Keratinocyte (primary cell): ENCODE results near the gene CTIF. TPM values are rescaled to one million over a fixed set of nuclear protein-coding genes. Genes with fewer than 3 reads are reported as not detected.

Experiments used
- DNase-seq: peaks from one replicate; pipeline ENCODE4 v3.0.0-alpha.2; 2011; ENCODE audit warnings: low read depth, missing footprints, low spot score
- FAIRE-seq: peaks from 2 replicates; lab custom pipeline; 2011; peaks lifted over from hg19 to GRCh38; lab: Jason Lieb, UNC
- H2AFZ ChIP-seq: 2 replicates; pipeline ENCODE4 v1.6.0; 2012; ENCODE audit warnings: low read length, control low read depth, inconsistent platforms; ENCODE audit not compliant: control insufficient read depth
- H3K27ac ChIP-seq: 2 replicates; pipeline ENCODE4 v1.5.1; 2011; ENCODE audit warnings: low read length; ENCODE audit not compliant: control insufficient read depth, insufficient read depth
- H3K27me3 ChIP-seq: 3 replicates; pipeline ENCODE4 v1.6.0; 2011; ENCODE audit warnings: low read length; ENCODE audit not compliant: control insufficient read depth, insufficient read depth; ENCODE audit errors: extremely low read depth
- H3K36me3 ChIP-seq, 2 experiments: 2 replicates in 1 of 2; 3 replicates in 1 of 2; pipeline ENCODE4 v1.5.1; 2011; ENCODE audit warnings: low read length in 2 of 2, mild to moderate bottlenecking in 1 of 2; ENCODE audit not compliant: control insufficient read depth in 2 of 2, insufficient read depth in 2 of 2; ENCODE audit errors: extremely low read depth in 1 of 2
- H3K4me1 ChIP-seq: 3 replicates; pipeline ENCODE4 v1.5.1; 2011; ENCODE audit warnings: low read length; ENCODE audit not compliant: control insufficient read depth, insufficient read depth; ENCODE audit errors: extremely low read depth
- H3K4me2 ChIP-seq: 3 replicates; pipeline ENCODE4 v1.6.0; 2011; ENCODE audit warnings: low read depth, low read length; ENCODE audit not compliant: control insufficient read depth, insufficient read depth; ENCODE audit errors: extremely low read depth
- H3K4me3 ChIP-seq, 3 experiments: fragments of 200-600 bp in 1 of 3; sonication (generic) in 1 of 3; 2 replicates in 2 of 3; 3 replicates in 1 of 3; pipeline ENCODE4 v1.5.1; 2011 to 2016; ENCODE audit warnings: low read length in 3 of 3, mild to moderate bottlenecking in 3 of 3, control low read depth in 2 of 3, inconsistent platforms in 1 of 3, low read depth in 1 of 3, mixed read lengths in 1 of 3, mixed run types in 1 of 3, moderate library complexity in 1 of 3; ENCODE audit not compliant: control insufficient read depth in 2 of 3, insufficient read depth in 2 of 3; ENCODE audit errors: extremely low read depth in 1 of 3
- H3K79me2 ChIP-seq: 2 replicates; pipeline ENCODE4 v1.6.0; 2012; ENCODE audit warnings: low read length; ENCODE audit not compliant: control insufficient read depth, insufficient read depth
- H3K9ac ChIP-seq: 3 replicates; pipeline ENCODE4 v1.6.0; 2011; ENCODE audit warnings: low read length; ENCODE audit not compliant: control insufficient read depth, insufficient read depth; ENCODE audit errors: extremely low read depth
- H3K9me1 ChIP-seq: 3 replicates; pipeline ENCODE4 v1.6.0; 2011; ENCODE audit warnings: low read length; ENCODE audit not compliant: control insufficient read depth, insufficient read depth; ENCODE audit errors: extremely low read depth
- H3K9me3 ChIP-seq: 2 replicates; pipeline ENCODE4 v1.5.1; 2012; ENCODE audit warnings: low read depth, low read length; ENCODE audit not compliant: control insufficient read depth
- H4K20me1 ChIP-seq: 3 replicates; pipeline ENCODE4 v1.6.0; 2011; ENCODE audit warnings: low read length; ENCODE audit not compliant: control insufficient read depth, insufficient read depth; ENCODE audit errors: extremely low read depth
- EZH2 ChIP-seq: IDR thresholded peaks from one replicate; pipeline ENCODE4 v1.6.1; 2012; ENCODE audit warnings: inconsistent platforms, mild to moderate bottlenecking, low read length, moderate library complexity
- dilution Hi-C: fragments of 300-500 bp; cut with MboI; formaldehyde crosslinking; loops from one replicate; pipeline ENCODE4 v1.7.0; 2020; ENCODE audit warnings: low sequenced_read_pairs; ENCODE audit not compliant: extremely low pct_ligation_motif_present
- polyA plus RNA-seq, 5 experiments: library from polyadenylated mRNA; depleted of rRNA in 3 of 5; stranded (reverse) in 3 of 5; stranded (forward) in 1 of 5; unstranded in 1 of 5; fragments of >200 nt; gene quantifications; 1 replicate in 1 of 5; 2 replicates in 3 of 5; 3 replicates in 1 of 5; pipeline versions ENCODE4 v1.2.1 to v1.2.3, GENCODE V29; 2011 to 2012; ENCODE audit warnings: missing spikeins in 2 of 5, low read depth in 1 of 5, low replicate concordance in 1 of 5
- TF ChIP-seq, protein P1 (sequence below), 3 experiments: IDR thresholded peaks in 1 of 3; conservative IDR thresholded peaks in 1 of 3; optimal IDR thresholded peaks in 1 of 3; 2 replicates in 2 of 3; 3 replicates in 1 of 3; pipeline versions ENCODE3 to v1.5.1; 2011; ENCODE audit warnings: low read length in 3 of 3, mild to moderate bottlenecking in 3 of 3, moderate library complexity in 2 of 3, control low read depth in 1 of 3, inconsistent platforms in 1 of 3; ENCODE audit not compliant: insufficient read depth in 2 of 3; ENCODE audit errors: extremely low read depth in 1 of 3

The CTIF gene
- polyA plus RNA-seq, 1 donor (not counting 4 experiments of a cell fraction or from before 2014, with no cell fraction given) = 15.0 TPM

DNA sequence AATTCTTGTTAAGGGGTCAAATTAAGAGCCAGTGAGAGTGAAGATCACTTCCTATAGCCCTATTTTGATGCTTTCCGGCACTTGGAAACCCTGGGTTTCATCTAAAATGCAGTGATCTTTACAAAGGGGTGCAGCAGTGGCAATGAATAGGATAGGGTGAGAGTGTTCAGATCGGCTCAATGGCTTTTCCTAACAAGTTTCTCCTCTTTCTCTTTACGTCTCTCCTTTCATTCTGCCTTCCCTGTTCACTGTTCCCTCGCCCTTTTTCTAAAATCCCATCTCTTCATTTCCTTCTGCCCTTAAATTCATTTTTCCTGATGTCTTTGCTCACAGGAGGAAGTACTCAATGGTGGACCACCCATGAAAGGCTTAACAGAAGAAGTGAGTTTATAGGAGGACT lies 86.0 kb downstream of the CTIF start:
- H3K27ac ChIP-seq = no peak overlapping the region

DNA sequence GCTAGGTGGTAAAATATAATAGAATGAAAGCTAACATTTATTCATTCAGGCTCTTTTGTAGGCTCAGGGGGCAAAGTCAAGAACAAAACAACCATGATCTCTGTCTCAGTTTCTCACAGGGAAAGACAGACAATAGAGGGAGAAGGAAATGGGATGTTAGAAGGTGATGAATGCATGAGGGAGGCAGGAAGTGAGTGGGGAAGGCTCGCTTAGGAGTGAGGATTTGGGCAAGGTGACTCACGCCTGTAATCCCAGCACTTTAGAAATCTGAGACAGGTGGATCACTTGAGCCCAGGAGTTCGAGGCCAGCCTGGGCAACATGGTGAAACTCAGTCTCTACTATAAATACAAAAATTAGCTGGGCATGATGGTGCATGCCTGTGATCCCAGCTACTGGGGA lies 88.4 kb downstream of the CTIF start:
- H3K9me3 ChIP-seq = no peaks in the 10 kb centered on the region
- no peaks in the 10 kb centered on the region for H4K20me1 ChIP-seq
- H3K9me1 ChIP-seq = no peaks in the 10 kb centered on the region
- no peaks in the 10 kb centered on the region for H3K27me3 ChIP-seq
- H3K4me2 ChIP-seq = no peak overlapping the region
- peaks cover 7 to 8% of the 10 kb centered on the region in 2 experiments for H3K36me3 ChIP-seq
- H2AFZ ChIP-seq = no peak overlapping the region
- FAIRE-seq = peak; percentile 88
- dilution Hi-C loops = no loop called here
- no peak for DNase-seq
- no peak overlapping the region for H3K4me3 ChIP-seq
- H3K4me1 ChIP-seq = peaks cover 28% of the 10 kb centered on the region
- H3K27ac ChIP-seq = no peak overlapping the region
- no peak overlapping the region for H3K9ac ChIP-seq
- TF ChIP-seq, protein P1, sequence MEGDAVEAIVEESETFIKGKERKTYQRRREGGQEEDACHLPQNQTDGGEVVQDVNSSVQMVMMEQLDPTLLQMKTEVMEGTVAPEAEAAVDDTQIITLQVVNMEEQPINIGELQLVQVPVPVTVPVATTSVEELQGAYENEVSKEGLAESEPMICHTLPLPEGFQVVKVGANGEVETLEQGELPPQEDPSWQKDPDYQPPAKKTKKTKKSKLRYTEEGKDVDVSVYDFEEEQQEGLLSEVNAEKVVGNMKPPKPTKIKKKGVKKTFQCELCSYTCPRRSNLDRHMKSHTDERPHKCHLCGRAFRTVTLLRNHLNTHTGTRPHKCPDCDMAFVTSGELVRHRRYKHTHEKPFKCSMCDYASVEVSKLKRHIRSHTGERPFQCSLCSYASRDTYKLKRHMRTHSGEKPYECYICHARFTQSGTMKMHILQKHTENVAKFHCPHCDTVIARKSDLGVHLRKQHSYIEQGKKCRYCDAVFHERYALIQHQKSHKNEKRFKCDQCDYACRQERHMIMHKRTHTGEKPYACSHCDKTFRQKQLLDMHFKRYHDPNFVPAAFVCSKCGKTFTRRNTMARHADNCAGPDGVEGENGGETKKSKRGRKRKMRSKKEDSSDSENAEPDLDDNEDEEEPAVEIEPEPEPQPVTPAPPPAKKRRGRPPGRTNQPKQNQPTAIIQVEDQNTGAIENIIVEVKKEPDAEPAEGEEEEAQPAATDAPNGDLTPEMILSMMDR (optimal IDR thresholded peaks at IDR 0.05 in 1 of 3, IDR thresholded peaks at IDR 0.05 in 1 of 3, conservative IDR thresholded peaks at IDR 0.05 in 1 of 3; ENCODE audit: extremely low read depth in 1 of 3, insufficient read depth in 2 of 3, low read length in 3 of 3) = no peak
- no peak for TF ChIP-seq EZH2
- H3K79me2 ChIP-seq = peaks cover 2% of the 10 kb centered on the region

More for the DNA sequence above, 86.0 kb downstream of the CTIF start:
- Histone ChIP-seq H3K79me2 (no peaks in the 10 kb centered on the region), H3K9me1 (no peaks in the 10 kb centered on the region), H3K4me1 (peaks cover 32% of the 10 kb centered on the region), H3K27me3 (no peaks in the 10 kb centered on the region), H3K4me2 (no peak overlapping the region), H3K9me3 (no peaks in the 10 kb centered on the region), H3K4me3 (no peak overlapping the region), H3K36me3 (peaks cover 4 to 6% of the 10 kb centered on the region in 2 experiments), H2AFZ (no peak overlapping the region), H3K9ac (no peak overlapping the region), H4K20me1 (no peaks in the 10 kb centered on the region)
- DNase-seq = no peak
- no peak for FAIRE-seq
- no peak for TF ChIP-seq EZH2
- TF ChIP-seq, protein P1 (optimal IDR thresholded peaks at IDR 0.05 in 1 of 3, IDR thresholded peaks at IDR 0.05 in 1 of 3, conservative IDR thresholded peaks at IDR 0.05 in 1 of 3; ENCODE audit: extremely low read depth in 1 of 3, insufficient read depth in 2 of 3, low read length in 3 of 3) = no peak
- dilution Hi-C loops = no loop called here
